OCI-LY1 (cell line): Measurements from ENCODE around the gene PRKAR2B.

Experiments used
- EZH2 ChIP-seq: fragments of 200-600 bp; sonication (generic), shearing (Covaris generic); IDR thresholded peaks from 2 replicates; pipeline ENCODE4 v1.8.0; 2017; ENCODE audit warnings: borderline replicate concordance, mixed run types, mild to moderate bottlenecking, antibody characterized with exemption, low read length, moderate library complexity, mixed read lengths
- TF ChIP-seq, protein P1 (sequence below): fragments of 200-600 bp; sonication (generic), shearing (Covaris generic); IDR thresholded peaks from 2 replicates; pipeline ENCODE4 v1.5.1; 2017; ENCODE audit warnings: mild to moderate bottlenecking, antibody characterized with exemption, low read length, moderate library complexity, mixed read lengths

GRCh38 chr7:107025449-107026103 lies 18.9 kb upstream of the PRKAR2B start:
- TF ChIP-seq, protein P1, sequence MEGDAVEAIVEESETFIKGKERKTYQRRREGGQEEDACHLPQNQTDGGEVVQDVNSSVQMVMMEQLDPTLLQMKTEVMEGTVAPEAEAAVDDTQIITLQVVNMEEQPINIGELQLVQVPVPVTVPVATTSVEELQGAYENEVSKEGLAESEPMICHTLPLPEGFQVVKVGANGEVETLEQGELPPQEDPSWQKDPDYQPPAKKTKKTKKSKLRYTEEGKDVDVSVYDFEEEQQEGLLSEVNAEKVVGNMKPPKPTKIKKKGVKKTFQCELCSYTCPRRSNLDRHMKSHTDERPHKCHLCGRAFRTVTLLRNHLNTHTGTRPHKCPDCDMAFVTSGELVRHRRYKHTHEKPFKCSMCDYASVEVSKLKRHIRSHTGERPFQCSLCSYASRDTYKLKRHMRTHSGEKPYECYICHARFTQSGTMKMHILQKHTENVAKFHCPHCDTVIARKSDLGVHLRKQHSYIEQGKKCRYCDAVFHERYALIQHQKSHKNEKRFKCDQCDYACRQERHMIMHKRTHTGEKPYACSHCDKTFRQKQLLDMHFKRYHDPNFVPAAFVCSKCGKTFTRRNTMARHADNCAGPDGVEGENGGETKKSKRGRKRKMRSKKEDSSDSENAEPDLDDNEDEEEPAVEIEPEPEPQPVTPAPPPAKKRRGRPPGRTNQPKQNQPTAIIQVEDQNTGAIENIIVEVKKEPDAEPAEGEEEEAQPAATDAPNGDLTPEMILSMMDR: no peak
- TF ChIP-seq EZH2: no peak
